Loucy (cell line): ENCODE data around the gene RRM1.

ENCODE experiments used
- H2AFZ ChIP-seq: fragments of 200-600 bp; sonication (generic); 2 replicates; pipeline ENCODE4 v1.6.0; 2016; ENCODE audit warnings: antibody characterized with exemption, mild to moderate bottlenecking, low read length, moderate library complexity
- H3F3A ChIP-seq: fragments of 200-600 bp; 2 replicates; pipeline ENCODE4 v1.6.0; 2016; ENCODE audit warnings: antibody characterized with exemption, low read depth, mild to moderate bottlenecking
- H3K27me3 ChIP-seq: fragments of 200-600 bp; sonication (generic); 2 replicates; pipeline ENCODE4 v1.6.1; 2014; ENCODE audit warnings: low read length, mild to moderate bottlenecking; ENCODE audit not compliant: insufficient read depth, poor library complexity, severe bottlenecking
- H3K36me3 ChIP-seq: fragments of 200-600 bp; sonication (generic); 2 replicates; pipeline ENCODE4 v1.6.1; 2016; ENCODE audit warnings: low read length; ENCODE audit not compliant: insufficient read depth
- H3K4me1 ChIP-seq: fragments of 200-600 bp; sonication (generic); 2 replicates; pipeline ENCODE4 v1.5.1; 2014; ENCODE audit warnings: low read length, mild to moderate bottlenecking; ENCODE audit not compliant: insufficient read depth, poor library complexity, severe bottlenecking
- H3K4me2 ChIP-seq: fragments of 200-600 bp; sonication (generic); 2 replicates; pipeline ENCODE4 v1.6.0; 2014; ENCODE audit warnings: antibody characterized with exemption, low read length, low read depth, mild to moderate bottlenecking; ENCODE audit not compliant: poor library complexity, severe bottlenecking
- H3K4me3 ChIP-seq: fragments of 200-600 bp; sonication (generic); 2 replicates; pipeline ENCODE4 v1.5.1; 2014; ENCODE audit warnings: low read length, mild to moderate bottlenecking, mixed read lengths; ENCODE audit not compliant: poor library complexity, severe bottlenecking
- H3K79me2 ChIP-seq: fragments of 200-600 bp; sonication (generic); 2 replicates; pipeline ENCODE4 v1.6.1; 2014; ENCODE audit warnings: low read length; ENCODE audit not compliant: insufficient read depth
- H3K9ac ChIP-seq: fragments of 200-600 bp; sonication (generic); 2 replicates; pipeline ENCODE4 v1.6.0; 2014; ENCODE audit warnings: mild to moderate bottlenecking, low read depth, low read length, moderate library complexity; ENCODE audit not compliant: poor library complexity, severe bottlenecking
- H3K9me2 ChIP-seq: fragments of 200-600 bp; sonication (generic); replicated peaks from 2 replicates; pipeline ENCODE4 v1.6.1; 2016; ENCODE audit warnings: low read depth, low read length, mixed read lengths
- H3K9me3 ChIP-seq: fragments of 200-600 bp; sonication (generic); 2 replicates; pipeline ENCODE4 v1.6.1; 2014; ENCODE audit warnings: mild to moderate bottlenecking, antibody characterized with exemption, low read length, low read depth; ENCODE audit not compliant: insufficient read depth
- H4K20me1 ChIP-seq: fragments of 200-600 bp; sonication (generic); 2 replicates; pipeline ENCODE4 v1.6.0; 2014; ENCODE audit warnings: antibody characterized with exemption, low read length, mild to moderate bottlenecking; ENCODE audit not compliant: insufficient read depth, poor library complexity, severe bottlenecking
- CTCF ChIP-seq: fragments of 200-600 bp; sonication (generic); conservative IDR thresholded peaks from 2 replicates; pipeline ENCODE4 v1.5.1; 2014; ENCODE audit warnings: mild to moderate bottlenecking, antibody characterized with exemption, low read length
- EZH2phosphoT487 ChIP-seq: fragments of 200-600 bp; IDR thresholded peaks from 2 replicates; pipeline ENCODE4 v1.6.1; 2018; ENCODE audit warnings: antibody characterized with exemption, mild to moderate bottlenecking, moderate library complexity, borderline replicate concordance

Gene RRM1

DNA sequence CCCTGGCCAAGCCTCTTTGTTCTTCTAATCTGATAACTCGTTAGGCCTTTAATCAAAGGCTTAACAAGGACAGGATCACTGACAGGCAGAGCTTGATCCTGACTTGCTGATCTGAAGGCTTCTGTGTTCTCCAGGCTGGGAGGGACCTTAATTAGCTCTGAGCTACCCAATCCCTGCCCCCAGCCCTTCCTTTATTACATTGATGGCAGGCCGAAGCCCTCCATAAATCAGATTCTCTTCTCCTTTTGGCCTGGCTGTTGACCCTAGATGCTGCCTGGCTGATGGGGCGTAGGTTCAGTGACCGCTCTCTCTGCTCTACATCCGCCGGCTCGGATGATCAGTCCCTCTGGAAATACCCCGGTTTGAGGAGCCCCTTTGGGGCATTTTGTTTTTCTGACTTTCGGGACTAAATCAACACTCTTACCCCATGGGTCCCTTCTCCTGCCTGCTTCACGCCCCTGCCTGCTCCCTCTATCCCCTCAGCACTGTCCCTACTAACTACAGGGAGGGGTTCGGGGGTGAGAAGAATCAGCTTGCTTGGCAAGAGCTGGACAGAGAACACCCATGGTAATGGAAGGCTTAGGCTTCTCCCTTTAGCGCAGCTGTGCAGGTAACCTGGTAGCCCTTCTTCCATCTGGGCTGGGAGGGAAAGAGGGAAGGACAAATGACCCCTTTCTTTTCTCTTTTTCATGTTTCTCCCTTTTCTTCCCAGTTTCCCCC lies 10.0 kb upstream of the RRM1 start:
- Histone ChIP-seq H3K4me1 (peaks cover 13% of the 10 kb centered on the region), H3K36me3 (peaks cover 82% of the 10 kb centered on the region; the same call in 1 of the 2 replicates), H4K20me1 (no peaks in the 10 kb centered on the region), H3K4me3 (no peak overlapping the region), H3K27me3 (no peaks in the 10 kb centered on the region), H3K79me2 (no peaks in the 10 kb centered on the region), H3K4me2 (no peak overlapping the region), H3K9me2 (no peaks in the 10 kb centered on the region), H3F3A (no peaks in the 10 kb centered on the region), H3K9me3 (no peaks in the 10 kb centered on the region), H2AFZ (no peak overlapping the region), H3K9ac (no peak overlapping the region)
- TF ChIP-seq EZH2phosphoT487 (no peak), CTCF (no peak)

DNA sequence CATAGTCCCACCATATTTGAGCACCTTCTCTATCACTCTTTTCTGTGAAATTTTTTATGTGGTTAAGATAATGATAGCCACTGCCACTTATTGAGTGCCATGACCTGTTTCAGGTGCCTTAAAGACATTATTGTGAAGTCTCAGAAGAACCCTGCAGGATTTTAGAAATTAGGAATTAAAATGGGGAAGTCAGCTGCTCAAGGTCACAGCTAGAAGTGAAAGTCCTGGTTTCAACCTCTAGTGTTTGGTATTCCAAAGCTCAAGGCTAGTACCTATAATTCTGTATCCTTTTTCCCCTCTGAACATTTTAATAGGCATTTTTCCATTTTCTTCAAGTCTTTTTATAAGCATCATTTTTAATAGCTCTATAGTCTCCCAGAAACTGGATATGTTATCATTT lies 9.0 kb upstream of the RRM1 start:
- H3K9me2 ChIP-seq: no peaks in the 10 kb centered on the region
- H2AFZ ChIP-seq: no peak overlapping the region
- no peaks in the 10 kb centered on the region for H3K9me3 ChIP-seq
- H4K20me1 ChIP-seq: no peaks in the 10 kb centered on the region
- no peak overlapping the region for H3K9ac ChIP-seq
- H3F3A ChIP-seq: no peaks in the 10 kb centered on the region
- H3K79me2 ChIP-seq: no peaks in the 10 kb centered on the region
- no peak overlapping the region for H3K4me2 ChIP-seq
- peaks cover 90% of the 10 kb centered on the region; the same call in 1 of the 2 replicates for H3K36me3 ChIP-seq
- H3K27me3 ChIP-seq: no peaks in the 10 kb centered on the region
- H3K4me3 ChIP-seq: no peak overlapping the region
- H3K4me1 ChIP-seq: peaks cover 13% of the 10 kb centered on the region
- TF ChIP-seq EZH2phosphoT487 (no peak), CTCF (no peak)

DNA sequence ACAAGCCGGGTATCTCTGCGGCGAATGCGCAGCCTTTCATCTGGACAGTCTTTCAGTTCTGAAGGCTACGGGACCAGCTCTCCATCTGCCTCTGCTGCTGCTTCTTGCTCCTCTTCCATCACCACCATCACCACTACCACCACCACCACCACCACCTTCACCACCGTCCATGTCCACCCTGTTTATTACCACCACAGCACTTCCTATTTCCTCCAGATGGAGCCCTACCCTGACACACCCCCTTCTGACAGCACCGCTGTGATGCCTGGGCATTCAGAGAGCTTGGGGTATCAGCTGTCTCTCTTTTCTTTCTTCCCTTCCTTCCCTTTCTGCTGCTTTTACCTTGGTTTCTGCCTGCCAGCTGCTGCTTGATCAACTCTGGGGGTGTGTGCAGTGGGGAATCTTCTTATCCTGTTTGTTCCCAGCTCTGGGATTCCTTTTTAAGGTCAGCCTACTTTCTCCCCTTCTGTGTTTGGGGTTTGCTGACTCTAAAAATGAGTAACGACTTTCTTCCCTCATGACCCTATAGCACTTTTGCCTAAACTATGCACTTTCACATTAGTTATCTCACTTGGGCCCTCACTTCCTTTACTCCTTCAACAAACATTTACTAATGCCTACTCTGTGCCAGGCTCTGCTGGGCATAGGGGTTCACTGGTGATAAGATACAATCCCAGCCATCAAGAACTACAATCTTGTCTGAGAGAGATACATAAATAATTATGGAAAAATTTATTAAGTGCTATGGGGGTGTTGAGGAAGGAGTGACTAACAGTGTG lies 7.8 kb upstream of the RRM1 start:
- Histone ChIP-seq H3K9ac (no peak overlapping the region), H2AFZ (no peak overlapping the region), H3K9me3 (no peaks in the 10 kb centered on the region), H3K4me2 (peak overlapping the region; percentile 32), H4K20me1 (no peaks in the 10 kb centered on the region), H3K4me1 (peaks cover 13% of the 10 kb centered on the region), H3K36me3 (peaks cover 90% of the 10 kb centered on the region; the same call in 1 of the 2 replicates), H3F3A (no peaks in the 10 kb centered on the region), H3K27me3 (no peaks in the 10 kb centered on the region), H3K9me2 (no peaks in the 10 kb centered on the region), H3K79me2 (no peaks in the 10 kb centered on the region), H3K4me3 (no peak overlapping the region)
- TF ChIP-seq CTCF: no peak
- no peak for TF ChIP-seq EZH2phosphoT487
